NCI-H748 treated with DMSO at 0.1 percent for 48 hours (cell line): Measurements from ENCODE around the gene FCN1.

ENCODE experiments used
- DNase-seq: peaks from one replicate; lab custom pipeline; 2025; lab: John Stamatoyannopoulos, UW

FCN1 gene

GRCh38 chr9:134951461-134951860 is 33.7 kb upstream of the FCN1 start:
- no peak for DNase-seq

GRCh38 chr9:134950386-134951210 is 32.9 kb upstream of the FCN1 start:
- no peak for DNase-seq

GRCh38 chr9:134949681-134950385 is 32.1 kb upstream of the FCN1 start:
- DNase-seq: no peak

GRCh38 chr9:134948149-134948548 is 30.4 kb upstream of the FCN1 start:
- DNase-seq: no peak

- DNase-seq: no peak
These were observed 29.7 kb upstream of the FCN1 start for GRCh38 chr9:134947265-134947955.

- no peak for DNase-seq
These were observed 29.0 kb upstream of the FCN1 start for GRCh38 chr9:134946663-134947062.

- no peak for DNase-seq
These were observed 28.0 kb upstream of the FCN1 start for GRCh38 chr9:134945509-134946275.

GRCh38 chr9:134944916-134945315 is 27.2 kb upstream of the FCN1 start:
- no peak for DNase-seq

GRCh38 chr9:134944351-134944802 is 26.7 kb upstream of the FCN1 start:
- DNase-seq: no peak

- no peak for DNase-seq
These were observed 26.1 kb upstream of the FCN1 start for GRCh38 chr9:134943836-134944235.

GRCh38 chr9:134943411-134943810 is 25.7 kb upstream of the FCN1 start:
- DNase-seq: no peak

- DNase-seq: no peak
These were observed 25.1 kb upstream of the FCN1 start for GRCh38 chr9:134942788-134943184.

GRCh38 chr9:134942011-134942787 is 24.5 kb upstream of the FCN1 start:
- no peak for DNase-seq

GRCh38 chr9:134940236-134941208 is 22.8 kb upstream of the FCN1 start:
- DNase-seq: no peak

GRCh38 chr9:134939836-134940235 is 22.1 kb upstream of the FCN1 start:
- DNase-seq: no peak

- no peak for DNase-seq
These were observed 21.5 kb upstream of the FCN1 start for GRCh38 chr9:134939080-134939733.

GRCh38 chr9:134938346-134939079 is 20.8 kb upstream of the FCN1 start:
- DNase-seq: no peak

GRCh38 chr9:134937566-134938345 is 20.0 kb upstream of the FCN1 start:
- DNase-seq: no peak
